Ovary (tissue), 3 donors: ENCODE data around the gene SLC27A6.

Experiments used
- CTCF ChIP-seq, 3 donors: fragments of 450-650 bp in 2 of 3; fragments of 200-600 bp in 1 of 3; IDR thresholded peaks; one replicate each; pipeline versions ENCODE4 v1.5.1 to v1.8.0; 2016 to 2022; ENCODE audit warnings: antibody characterized with exemption in 3 of 3, mild to moderate bottlenecking in 1 of 3
- POLR2A ChIP-seq: fragments of 450-650 bp; IDR thresholded peaks from one replicate; pipeline ENCODE4 v1.6.1; 2017; ENCODE audit warnings: antibody characterized with exemption, mild to moderate bottlenecking, moderate library complexity
- donor health status: DM: no; HTN: no; CAD: no.

GRCh38 chr5:128966375-128966774, 1.1 kb downstream of the SLC27A6 start:
- TF ChIP-seq CTCF (IDR thresholded peaks at IDR 0.05): no peak
- no peak for TF ChIP-seq POLR2A
